Lower lobe of right lung (tissue), 2 donors: ENCODE measurements around the gene CR1L. TPM values are rescaled to one million over a fixed set of nuclear protein-coding genes. Genes with fewer than 3 reads are reported as not detected.
"Not testable (repeated sequence)": the region's sequence is repeated elsewhere in the genome, so short reads cannot be mapped to it uniquely, and the experiment has no call there.

Experiments
- ATAC-seq, 2 donors: fragments of 200-7000 bp; cut with Tn5 transposase; one replicate each; pipeline ENCODE4 v1.9.1; 2020 to 2022; ENCODE audit warnings: mild to moderate bottlenecking in 2 of 2, moderate library complexity in 2 of 2
- DNase-seq: peaks from one replicate; pipeline ENCODE4 v3.0.0-alpha.2; 2020
- H3K27ac ChIP-seq: fragments of 200-600 bp; one replicate; pipeline ENCODE4 v1.8.0; 2022
- H3K27me3 ChIP-seq: fragments of 200-600 bp; one replicate; pipeline ENCODE4 v1.8.0; 2022; ENCODE audit warnings: low read depth
- H3K36me3 ChIP-seq: fragments of 200-600 bp; one replicate; pipeline ENCODE4 v1.8.0; 2022; ENCODE audit warnings: mild to moderate bottlenecking
- H3K4me1 ChIP-seq: fragments of 200-600 bp; one replicate; pipeline ENCODE4 v1.8.0; 2022
- H3K4me3 ChIP-seq: fragments of 200-600 bp; one replicate; pipeline ENCODE4 v1.8.0; 2022; ENCODE audit warnings: mild to moderate bottlenecking
- H3K9me3 ChIP-seq: fragments of 200-600 bp; one replicate; pipeline ENCODE4 v1.8.0; 2022
- CTCF ChIP-seq: fragments of 200-600 bp; IDR thresholded peaks from one replicate; pipeline ENCODE4 v1.8.0; 2022; ENCODE audit warnings: antibody characterized with exemption, mild to moderate bottlenecking
- intact Hi-C: fragments of 100-400 bp; cut with DNase I; formaldehyde crosslinking; loops from one replicate; pipeline ENCODE4 v1.11.0; 2022
- total RNA-seq: library from RNA; stranded (reverse); fragmentation: NEBNext Ultra II Directional; extraction: Animal tissue kit (Norgen Biotek cat#: 25700); gene quantifications from one replicate; pipeline ENCODE4 v1.2.1, GENCODE V29; 2021
- donor health status: DM: no; HTN: yes; CAD: no; lungs with severe emphysema.

CR1L gene
- total RNA-seq, 1 donor from 2014 or later: 1.3 TPM

GRCh38 chr1:207670997-207671396, 26.1 kb downstream of the CR1L start:
- no peaks in the 10 kb centered on the region for H3K36me3 ChIP-seq
- peaks cover 43% of the 10 kb centered on the region for H3K27me3 ChIP-seq
- ATAC-seq (no peak), DNase-seq (no peak)
- intact Hi-C loops: no loop called here
- no peak overlapping the region for H3K27ac ChIP-seq
- peaks cover 6% of the 10 kb centered on the region for H3K4me1 ChIP-seq
- H3K9me3 ChIP-seq: no peaks in the 10 kb centered on the region
- no peak overlapping the region for H3K4me3 ChIP-seq
- no peak for TF ChIP-seq CTCF

GRCh38 chr1:207672522-207673130, 27.7 kb downstream of the CR1L start:
- H3K36me3 ChIP-seq: no peaks in the 10 kb centered on the region
- intact Hi-C loops: no loop called here
- H3K4me3 ChIP-seq: no peak overlapping the region
- H3K27me3 ChIP-seq: peaks cover 32% of the 10 kb centered on the region
- no peak for DNase-seq
- TF ChIP-seq CTCF: peak; percentile 40
- H3K4me1 ChIP-seq: peaks cover 6% of the 10 kb centered on the region
- ATAC-seq: peak in 1 of 2 donors; percentile 59
- H3K9me3 ChIP-seq: no peaks in the 10 kb centered on the region
- H3K27ac ChIP-seq: no peak overlapping the region

GRCh38 chr1:207673399-207673798, 28.5 kb downstream of the CR1L start:
- no peak for TF ChIP-seq CTCF
- H3K9me3 ChIP-seq: no peaks in the 10 kb centered on the region
- H3K4me3 ChIP-seq: no peak overlapping the region
- peaks cover 6% of the 10 kb centered on the region for H3K4me1 ChIP-seq
- intact Hi-C loops: no loop called here
- ATAC-seq: no peak
- peaks cover 29% of the 10 kb centered on the region for H3K27me3 ChIP-seq
- no peak for DNase-seq
- H3K27ac ChIP-seq: no peak overlapping the region
- no peaks in the 10 kb centered on the region for H3K36me3 ChIP-seq

GRCh38 chr1:207676153-207676552, 31.2 kb downstream of the CR1L start:
- Histone ChIP-seq H3K4me3 (no peak overlapping the region), H3K27ac (no peak overlapping the region), H3K27me3 (peaks cover 11% of the 10 kb centered on the region), H3K36me3 (no peaks in the 10 kb centered on the region), H3K9me3 (no peaks in the 10 kb centered on the region), H3K4me1 (no peaks in the 10 kb centered on the region)
- no peak for ATAC-seq
- intact Hi-C loops: no loop called here
- TF ChIP-seq CTCF: no peak
- DNase-seq: no peak

- DNase-seq, H3K27ac ChIP-seq, ATAC-seq, H3K9me3 ChIP-seq, H3K36me3 ChIP-seq, H3K27me3 ChIP-seq, H3K4me1 ChIP-seq, intact Hi-C loops, H3K4me3 ChIP-seq: not testable (repeated sequence)
Measured at GRCh38 chr1:207680590-207681388, 35.9 kb downstream of the CR1L start.

GRCh38 chr1:207682872-207683434, 38.0 kb downstream of the CR1L start:
- H3K27ac ChIP-seq, ATAC-seq, H3K9me3 ChIP-seq, H3K4me1 ChIP-seq, intact Hi-C loops, H3K27me3 ChIP-seq, H3K36me3 ChIP-seq, H3K4me3 ChIP-seq, DNase-seq: not testable (repeated sequence)

GRCh38 chr1:207690551-207690950, 45.6 kb downstream of the CR1L start:
- H3K36me3 ChIP-seq, H3K27ac ChIP-seq, intact Hi-C loops, H3K4me1 ChIP-seq, DNase-seq, H3K4me3 ChIP-seq, H3K9me3 ChIP-seq, H3K27me3 ChIP-seq, ATAC-seq: not testable (repeated sequence)
